Measurements from ENCODE around the gene OTOP3. TPM values are rescaled to one million over a fixed set of nuclear protein-coding genes. Genes with fewer than 3 reads are reported as not detected.

The OTOP3 gene
- total RNA-seq, 1 experiment from 2014 or later: not detected

- no TSS peak for BruUV-seq (replicated peaks)
- no peaks in the 10 kb centered on the region; the same call in 1 of the 2 replicates for H3K27me3 ChIP-seq (replicated peaks; ENCODE audit: control insufficient read depth, insufficient read depth, low read length)
- peaks cover 21% of the 10 kb centered on the region for H3K27me3 Mint-ChIP-seq (ENCODE audit: insufficient read depth, unreplicated experiment)
Observed at GRCh38 chr17:74928786-74929185, 6.9 kb upstream of the OTOP3 start.

GRCh38 chr17:74930535-74931036 is 5.1 kb upstream of the OTOP3 start:
- Mint-ChIP-seq H3K9me3 (ENCODE audit: unreplicated experiment) (no peaks in the 10 kb centered on the region), H3K4me3 (ENCODE audit: unreplicated experiment) (no peak overlapping the region), H3K4me1 (ENCODE audit: low read depth, unreplicated experiment) (no peaks in the 10 kb centered on the region), H3K27ac (ENCODE audit: unreplicated experiment) (no peak overlapping the region), H3K27me3 (ENCODE audit: insufficient read depth, unreplicated experiment) (peaks cover 15% of the 10 kb centered on the region), H3K36me3 (ENCODE audit: insufficient read depth, unreplicated experiment) (no peaks in the 10 kb centered on the region)
- BruUV-seq (replicated peaks): no TSS peak
- H3K4me3 ChIP-seq (ENCODE audit: low read depth, low read length): no peak overlapping the region
- H3K9me3 ChIP-seq: no peaks in the 10 kb centered on the region
- no peaks in the 10 kb centered on the region for H3K4me1 ChIP-seq
- ChIA-PET CTCF (no interaction called here), POLR2A (no interaction called here)
- DNase-seq: no peak
- H3K36me3 ChIP-seq (ENCODE audit: control insufficient read depth, insufficient read depth, low read length): no peaks in the 10 kb centered on the region
- TF ChIP-seq, protein P1, sequence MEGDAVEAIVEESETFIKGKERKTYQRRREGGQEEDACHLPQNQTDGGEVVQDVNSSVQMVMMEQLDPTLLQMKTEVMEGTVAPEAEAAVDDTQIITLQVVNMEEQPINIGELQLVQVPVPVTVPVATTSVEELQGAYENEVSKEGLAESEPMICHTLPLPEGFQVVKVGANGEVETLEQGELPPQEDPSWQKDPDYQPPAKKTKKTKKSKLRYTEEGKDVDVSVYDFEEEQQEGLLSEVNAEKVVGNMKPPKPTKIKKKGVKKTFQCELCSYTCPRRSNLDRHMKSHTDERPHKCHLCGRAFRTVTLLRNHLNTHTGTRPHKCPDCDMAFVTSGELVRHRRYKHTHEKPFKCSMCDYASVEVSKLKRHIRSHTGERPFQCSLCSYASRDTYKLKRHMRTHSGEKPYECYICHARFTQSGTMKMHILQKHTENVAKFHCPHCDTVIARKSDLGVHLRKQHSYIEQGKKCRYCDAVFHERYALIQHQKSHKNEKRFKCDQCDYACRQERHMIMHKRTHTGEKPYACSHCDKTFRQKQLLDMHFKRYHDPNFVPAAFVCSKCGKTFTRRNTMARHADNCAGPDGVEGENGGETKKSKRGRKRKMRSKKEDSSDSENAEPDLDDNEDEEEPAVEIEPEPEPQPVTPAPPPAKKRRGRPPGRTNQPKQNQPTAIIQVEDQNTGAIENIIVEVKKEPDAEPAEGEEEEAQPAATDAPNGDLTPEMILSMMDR (IDR thresholded peaks at IDR 0.05; ENCODE audit: insufficient read depth in 1 of 2, low read depth in 1 of 2, low read length in 1 of 2, severe bottlenecking in 1 of 2, unreplicated experiment in 1 of 2): no peak
- H3K27me3 ChIP-seq (replicated peaks; ENCODE audit: control insufficient read depth, insufficient read depth, low read length): no peaks in the 10 kb centered on the region; the same call in 1 of the 2 replicates
- intact Hi-C loops (cut with micrococcal nuclease; ENCODE audit: unreplicated experiment): no loop called here

More at GRCh38 chr17:74928786-74929185, 6.9 kb upstream of the OTOP3 start:
- Mint-ChIP-seq H3K4me3 (ENCODE audit: unreplicated experiment) (no peak overlapping the region), H3K9me3 (ENCODE audit: unreplicated experiment) (no peaks in the 10 kb centered on the region), H3K4me1 (ENCODE audit: low read depth, unreplicated experiment) (no peaks in the 10 kb centered on the region), H3K27ac (ENCODE audit: unreplicated experiment) (no peak overlapping the region), H3K36me3 (ENCODE audit: insufficient read depth, unreplicated experiment) (no peaks in the 10 kb centered on the region)
- peaks cover 4% of the 10 kb centered on the region; the same call in 1 of the 2 replicates for H3K4me1 ChIP-seq
- intact Hi-C loops (cut with micrococcal nuclease; ENCODE audit: unreplicated experiment): no loop called here
- TF ChIP-seq, protein P1 (IDR thresholded peaks at IDR 0.05; ENCODE audit: insufficient read depth in 1 of 2, low read depth in 1 of 2, low read length in 1 of 2, severe bottlenecking in 1 of 2, unreplicated experiment in 1 of 2): no peak
- no peaks in the 10 kb centered on the region for H3K9me3 ChIP-seq
- POLR2A ChIA-PET: no interaction called here
- no peak for DNase-seq
- CTCF ChIA-PET: interaction anchor here (0.6 kb wide), 1 partner anchor 42 kb away, joined by 3 read pairs; no protein-coding TSS in a partner anchor
- H3K4me3 ChIP-seq (ENCODE audit: low read depth, low read length): no peak overlapping the region
- H3K36me3 ChIP-seq (ENCODE audit: control insufficient read depth, insufficient read depth, low read length): no peaks in the 10 kb centered on the region

DNA sequence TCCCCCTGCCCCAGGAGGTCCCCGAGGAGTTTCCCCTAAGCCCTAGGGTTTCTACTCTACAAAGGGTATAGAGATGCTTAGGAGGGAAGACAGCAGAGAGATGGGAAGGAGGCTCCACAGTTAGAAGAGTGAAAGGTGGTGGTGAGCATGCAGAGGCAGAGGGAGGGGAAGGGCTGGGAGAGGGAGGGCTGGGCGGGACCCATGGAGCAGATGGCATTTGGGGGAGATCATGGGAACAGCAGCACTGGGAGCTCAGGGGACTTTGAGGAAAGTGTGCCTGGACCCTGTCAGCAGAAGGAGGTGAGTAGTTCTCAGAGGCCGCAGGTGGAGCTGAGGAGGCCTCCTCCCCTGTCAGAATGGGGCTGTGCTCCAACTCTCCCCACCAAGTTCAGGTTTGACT is 650 bp upstream of the OTOP3 start:
- intact Hi-C loops (cut with micrococcal nuclease; ENCODE audit: unreplicated experiment): no loop called here
- TF ChIP-seq, protein P1 (IDR thresholded peaks at IDR 0.05; ENCODE audit: insufficient read depth in 1 of 2, low read depth in 1 of 2, low read length in 1 of 2, severe bottlenecking in 1 of 2, unreplicated experiment in 1 of 2): no peak
- H3K4me3 ChIP-seq (ENCODE audit: low read depth, low read length): no peak overlapping the region
- Mint-ChIP-seq H3K4me1 (ENCODE audit: low read depth, unreplicated experiment) (peaks cover 12% of the 10 kb centered on the region), H3K36me3 (ENCODE audit: insufficient read depth, unreplicated experiment) (no peaks in the 10 kb centered on the region), H3K27ac (ENCODE audit: unreplicated experiment) (no peak overlapping the region), H3K27me3 (ENCODE audit: insufficient read depth, unreplicated experiment) (peaks cover 16% of the 10 kb centered on the region), H3K4me3 (ENCODE audit: unreplicated experiment) (no peak overlapping the region), H3K9me3 (ENCODE audit: unreplicated experiment) (no peaks in the 10 kb centered on the region)
- no TSS peak for BruUV-seq (replicated peaks)
- no peaks in the 10 kb centered on the region for H3K9me3 ChIP-seq
- DNase-seq: no peak
- no peaks in the 10 kb centered on the region for H3K36me3 ChIP-seq (ENCODE audit: control insufficient read depth, insufficient read depth, low read length)
- CTCF ChIA-PET: interaction anchor here (1.2 to 1.3 kb wide), 2 partner anchors 23 to 27 kb away, joined by 3 to 4 read pairs; no protein-coding TSS in a partner anchor
- H3K4me1 ChIP-seq: no peaks in the 10 kb centered on the region
- POLR2A ChIA-PET: no interaction called here
- H3K27me3 ChIP-seq (replicated peaks; ENCODE audit: control insufficient read depth, insufficient read depth, low read length): no peaks in the 10 kb centered on the region; the same call in 1 of the 2 replicates

All from Caco-2 (cell line).